ENCODE measurements around the gene FBXO2.

Gene FBXO2

GRCh38 chr1:11654137-11654938, at the start of gene FBXO2, which contains the start of gene FBXO44:
Gene FBXO2, minus strand, starts transcription at chr1:11654429. Its CDS starts 89 bp downstream, at chr1:11654340.
Gene FBXO44, plus strand, starts transcription at chr1:11654877. Its CDS starts 959 bp downstream, at chr1:11655836.
- in situ Hi-C loops (cut with MboI; ENCODE audit: low sequenced_read_pairs), result no loop called here

GRCh38 chr1:11703357-11704193, 49.3 kb upstream of the FBXO2 start:
- in situ Hi-C loops (cut with MboI; ENCODE audit: low sequenced_read_pairs), result no loop called here

- in situ Hi-C loops (cut with MboI; ENCODE audit: low sequenced_read_pairs), result no loop called here
These were observed 48.0 kb upstream of the FBXO2 start for GRCh38 chr1:11701981-11702803.

GRCh38 chr1:11701551-11701961, 47.3 kb upstream of the FBXO2 start:
- in situ Hi-C loops (cut with MboI; ENCODE audit: low sequenced_read_pairs), result no loop called here

GRCh38 chr1:11700601-11701467, 46.6 kb upstream of the FBXO2 start:
- in situ Hi-C loops (cut with MboI; ENCODE audit: low sequenced_read_pairs), result no loop called here

- in situ Hi-C loops (cut with MboI; ENCODE audit: low sequenced_read_pairs), result no loop called here
These were observed 43.6 kb upstream of the FBXO2 start for GRCh38 chr1:11697893-11698210.

GRCh38 chr1:11697188-11697892, 43.1 kb upstream of the FBXO2 start:
- in situ Hi-C loops (cut with MboI; ENCODE audit: low sequenced_read_pairs), result no loop called here

GRCh38 chr1:11695861-11696260, 41.6 kb upstream of the FBXO2 start:
- in situ Hi-C loops (cut with MboI; ENCODE audit: low sequenced_read_pairs), result no loop called here

- in situ Hi-C loops (cut with MboI; ENCODE audit: low sequenced_read_pairs), result no loop called here
These were observed 39.7 kb upstream of the FBXO2 start for GRCh38 chr1:11693917-11694316.

GRCh38 chr1:11693024-11693590, 38.9 kb upstream of the FBXO2 start:
- in situ Hi-C loops (cut with MboI; ENCODE audit: low sequenced_read_pairs), result no loop called here

GRCh38 chr1:11691928-11692711, 37.9 kb upstream of the FBXO2 start:
- in situ Hi-C loops (cut with MboI; ENCODE audit: low sequenced_read_pairs), result no loop called here

- in situ Hi-C loops (cut with MboI; ENCODE audit: low sequenced_read_pairs), result no loop called here
These were observed 37.2 kb upstream of the FBXO2 start, which contains the start of gene DRAXIN for GRCh38 chr1:11691302-11691914. Gene DRAXIN, plus strand, starts transcription at chr1:11691710. Its CDS starts 14,549 bp downstream, at chr1:11706259.

- in situ Hi-C loops (cut with MboI; ENCODE audit: low sequenced_read_pairs), result no loop called here
These were observed 36.4 kb upstream of the FBXO2 start for GRCh38 chr1:11690397-11691301.

GRCh38 chr1:11688506-11688905, 34.3 kb upstream of the FBXO2 start:
- in situ Hi-C loops (cut with MboI; ENCODE audit: low sequenced_read_pairs), result no loop called here

GRCh38 chr1:11685210-11685752, 31.1 kb upstream of the FBXO2 start:
- in situ Hi-C loops (cut with MboI; ENCODE audit: low sequenced_read_pairs), result no loop called here

GRCh38 chr1:11684070-11684469, 29.8 kb upstream of the FBXO2 start:
- in situ Hi-C loops (cut with MboI; ENCODE audit: low sequenced_read_pairs), result no loop called here

GRCh38 chr1:11682799-11683198, 28.6 kb upstream of the FBXO2 start:
- in situ Hi-C loops (cut with MboI; ENCODE audit: low sequenced_read_pairs), result no loop called here
